Lung (tissue), 12 donors: ENCODE results near the gene MICAL2. TPM values are rescaled to one million over a fixed set of nuclear protein-coding genes. Genes with fewer than 3 reads are reported as not detected.

Experiments
- ATAC-seq: fragments of 200-7000 bp; cut with Tn5 transposase; one replicate; pipeline ENCODE4 v1.9.1; 2020; ENCODE audit warnings: moderate number of reproducible peaks; ENCODE audit not compliant: insufficient read depth, low FRiP score
- DNase-seq, 3 donors: peaks; one replicate each; pipeline ENCODE4 v3.0.0-alpha.2; 2013 to 2017
- H3K27ac ChIP-seq, 2 donors: one replicate each; pipeline ENCODE4 v1.5.1; 2013; ENCODE audit warnings: mild to moderate bottlenecking in 2 of 2, moderate library complexity in 2 of 2, control low read depth in 1 of 2, inconsistent platforms in 1 of 2, low read depth in 1 of 2, low read length in 1 of 2
- H3K27me3 ChIP-seq, 3 donors: one replicate each; pipeline ENCODE4 v1.5.1; 2013; ENCODE audit warnings: low read length in 2 of 3; ENCODE audit not compliant: control insufficient read depth in 3 of 3, insufficient read depth in 3 of 3
- H3K36me3 ChIP-seq, 4 donors: one replicate each; pipeline ENCODE4 v1.5.1; 2013; ENCODE audit warnings: low read length in 4 of 4, mild to moderate bottlenecking in 1 of 4, moderate library complexity in 1 of 4; ENCODE audit not compliant: control insufficient read depth in 4 of 4, insufficient read depth in 4 of 4
- H3K4me1 ChIP-seq, 5 donors: one replicate each; pipeline ENCODE4 v1.5.1; 2013; ENCODE audit warnings: low read length in 5 of 5, mild to moderate bottlenecking in 2 of 5, moderate library complexity in 1 of 5; ENCODE audit not compliant: control insufficient read depth in 5 of 5, insufficient read depth in 5 of 5
- H3K4me3 ChIP-seq: one replicate; pipeline ENCODE4 v1.5.1; 2013; ENCODE audit warnings: mild to moderate bottlenecking, control low read depth, moderate library complexity
- H3K9ac ChIP-seq, 2 donors: one replicate each; pipeline ENCODE4 v1.5.1; 2013; ENCODE audit warnings: low read length in 2 of 2, control low read depth in 1 of 2; ENCODE audit not compliant: insufficient read depth in 1 of 2
- H3K9me3 ChIP-seq, 4 donors: one replicate each; pipeline ENCODE4 v1.5.1; 2013; ENCODE audit warnings: low read length in 3 of 4, mild to moderate bottlenecking in 1 of 4, moderate library complexity in 1 of 4; ENCODE audit not compliant: control insufficient read depth in 4 of 4, insufficient read depth in 3 of 4
- CTCF ChIP-seq: IDR thresholded peaks from 2 replicates; pipeline ENCODE4 v1.5.1; 2012; ENCODE audit warnings: mild to moderate bottlenecking; ENCODE audit errors: control extremely low read depth, extremely low read depth
- WGBS, 2 donors: extraction: QIAGEN DNeasy Blood & Tissue Kit; methylation state at CpG; one replicate each; pipeline ENCODE4 v1.1.7; 2013; 5-methylcytosine and 5-hydroxymethylcytosine counted together
- polyA plus RNA-seq, 2 donors: library from polyadenylated mRNA; stranded (reverse); fragments of 200-250 nt; gene quantifications; one replicate each; pipeline ENCODE4 v1.2.1, GENCODE V29; 2013
- total RNA-seq, 2 donors: library from RNA; depleted of rRNA in 1 of 2; stranded (reverse); fragments of >200 nt in 1 of 2; gene quantifications; one replicate each; pipeline ENCODE4 v1.2.1, GENCODE V29; 2014 to 2021
- donor health status: control.
- donor health status: control.
- donor health status: Bipolar disorder and iron deficiency.
- donor health status: healthy.
- donor health status: DM: yes; HTN: yes; CAD: no.

MICAL2 gene
- total and polyA plus RNA-seq, 4 donors, result 38.2 to 218 (median 99.6) TPM

- TF ChIP-seq CTCF, result no peak
- H3K36me3 ChIP-seq, result peaks cover 0 to 7% (median 0%) of the 10 kb centered on the region in 4 donors
- 90 to 92% methylated on average over 6 of the region's 6 CpGs for WGBS, 2 donors
- DNase-seq, result no peak
- no peak overlapping the region for H3K4me3 ChIP-seq
- H3K9me3 ChIP-seq, result peaks cover 0 to 2% (median under 1%) of the 10 kb centered on the region in 4 donors
- H3K9ac ChIP-seq, result no peak overlapping the region
- no peak for ATAC-seq
- peaks cover 0 to 3% (median 0%) of the 10 kb centered on the region in 5 donors for H3K4me1 ChIP-seq
- H3K27me3 ChIP-seq, result no peaks in the 10 kb centered on the region
- H3K27ac ChIP-seq, result no peak overlapping the region
These were observed 183.1 kb downstream of the MICAL2 start for GRCh38 chr11:12293486-12293885.

DNA sequence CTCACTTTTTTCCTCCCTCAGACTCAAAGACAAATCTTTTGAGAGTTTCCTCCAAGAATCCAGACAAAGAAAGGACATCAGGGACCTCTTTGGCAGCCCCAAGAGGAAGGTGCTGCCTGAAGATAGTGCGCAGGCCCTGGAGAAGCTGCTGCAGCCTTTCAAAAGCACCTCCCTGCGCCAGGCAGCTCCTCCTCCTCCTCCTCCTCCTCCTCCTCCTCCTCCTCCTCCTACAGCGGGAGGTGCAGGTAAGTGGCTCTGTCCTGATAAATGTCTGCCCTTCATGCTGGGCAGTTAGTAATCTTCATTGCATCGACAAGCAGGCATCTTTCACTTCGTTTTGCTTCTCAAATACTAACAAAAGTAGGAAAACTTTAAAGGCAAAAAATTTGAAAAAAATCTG, 184.2 kb downstream of the MICAL2 start:
- Histone ChIP-seq H3K36me3 (peaks cover 0 to 7% (median 0%) of the 10 kb centered on the region in 4 donors), H3K27ac (no peak overlapping the region), H3K9ac (no peak overlapping the region), H3K27me3 (no peaks in the 10 kb centered on the region), H3K4me1 (peaks cover 0 to 3% (median 0%) of the 10 kb centered on the region in 5 donors), H3K9me3 (peaks cover 0 to 4% (median under 1%) of the 10 kb centered on the region in 4 donors), H3K4me3 (no peak overlapping the region)
- DNase-seq (no peak), ATAC-seq (no peak)
- no peak for TF ChIP-seq CTCF
- WGBS, 2 donors, result 89 to 93% methylated on average over 4 to 5 of the region's 5 CpGs

GRCh38 chr11:12295943-12296342, 185.6 kb downstream of the MICAL2 start:
- 84 to 85% methylated on average over 2 of the region's 2 CpGs for WGBS, 2 donors
- peaks cover 0 to 4% (median under 1%) of the 10 kb centered on the region in 4 donors for H3K9me3 ChIP-seq
- no peak overlapping the region for H3K27ac ChIP-seq
- H3K27me3 ChIP-seq, result no peaks in the 10 kb centered on the region
- no peak for TF ChIP-seq CTCF
- DNase-seq, result no peak
- no peak for ATAC-seq
- H3K4me1 ChIP-seq, result no peaks in the 10 kb centered on the region
- H3K36me3 ChIP-seq, result peaks cover 0 to 7% (median 0%) of the 10 kb centered on the region in 4 donors
- H3K4me3 ChIP-seq, result no peak overlapping the region
- H3K9ac ChIP-seq, result no peak overlapping the region

DNA sequence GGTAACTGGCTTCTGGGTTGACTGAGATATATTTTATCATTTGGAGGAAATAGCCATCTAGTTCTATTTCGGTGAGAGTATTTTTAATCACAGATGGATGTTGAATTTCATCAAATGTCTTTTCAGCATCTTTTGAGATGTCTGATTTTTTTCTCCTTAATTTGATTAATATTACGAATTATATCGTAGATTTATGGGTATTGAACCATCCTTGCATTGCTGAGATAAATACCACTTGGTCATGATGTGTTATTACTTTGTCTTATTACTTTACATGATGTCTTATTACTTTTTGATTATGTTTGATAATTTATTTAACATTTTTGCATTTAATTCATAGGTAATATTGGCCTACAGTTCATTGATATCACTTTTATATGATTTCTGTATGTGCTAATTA, 188.2 kb downstream of the MICAL2 start:
- DNase-seq (no peak), ATAC-seq (no peak)
- WGBS, 2 donors, result 96% methylated on average over 3 of the region's 3 CpGs
- no peak overlapping the region for H3K4me3 ChIP-seq
- H3K9ac ChIP-seq, result no peak overlapping the region
- no peak for TF ChIP-seq CTCF
- no peak overlapping the region for H3K27ac ChIP-seq
- no peaks in the 10 kb centered on the region for H3K4me1 ChIP-seq
- no peaks in the 10 kb centered on the region for H3K27me3 ChIP-seq
- H3K36me3 ChIP-seq, result peaks cover 0 to 2% (median 0%) of the 10 kb centered on the region in 4 donors
- peaks cover 0 to 4% (median 0%) of the 10 kb centered on the region in 4 donors for H3K9me3 ChIP-seq
